ENCODE results near the gene GLI3.

Gene GLI3

GRCh38 chr7:42103020-42103419 lies 134.0 kb downstream of the GLI3 start:
- no peaks in the 10 kb centered on the region for H3K9me3 ChIP-seq (ENCODE audit: control insufficient read depth, low read length)
- peaks cover 19% of the 10 kb centered on the region for H3K36me3 ChIP-seq (ENCODE audit: control insufficient read depth, insufficient read depth, low read length)
- peaks cover 13% of the 10 kb centered on the region for H3K4me1 ChIP-seq (ENCODE audit: control insufficient read depth, insufficient read depth, low read length)
- H3K4me3 ChIP-seq (ENCODE audit: insufficient read depth, low read depth, low read length), result no peak overlapping the region
- 94% methylated on average over 3 of the region's 3 CpGs for WGBS, 2 experiments
- no peak overlapping the region for H3K27ac ChIP-seq (ENCODE audit: insufficient read depth, low read depth, low read length, poor library complexity, severe bottlenecking)
- no peaks in the 10 kb centered on the region for H3K27me3 ChIP-seq (ENCODE audit: control insufficient read depth, insufficient read depth, low read length, poor library complexity, severe bottlenecking)

DNA sequence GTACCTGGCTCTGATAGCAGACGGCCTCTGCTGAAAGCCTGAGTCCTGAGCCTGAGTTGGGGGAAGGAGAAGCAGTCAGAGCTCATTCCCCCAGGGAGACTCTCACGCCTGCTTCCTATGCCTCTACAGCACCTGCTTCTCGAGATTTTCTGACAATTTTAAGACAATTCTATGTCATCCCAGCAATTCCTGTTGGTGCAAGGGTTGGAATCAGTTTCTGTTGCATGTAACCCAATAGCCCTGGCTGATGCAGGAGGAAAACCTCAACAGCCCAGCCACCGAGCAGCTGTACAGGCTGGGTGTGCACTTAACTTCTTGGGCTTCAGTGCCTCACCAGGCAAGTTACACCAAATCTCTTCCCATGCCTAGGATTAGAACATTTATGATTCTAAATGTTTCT lies 134.7 kb downstream of the GLI3 start:
- Histone ChIP-seq H3K36me3 (ENCODE audit: control insufficient read depth, insufficient read depth, low read length) (peaks cover 19% of the 10 kb centered on the region), H3K4me3 (ENCODE audit: insufficient read depth, low read depth, low read length) (no peak overlapping the region)

GRCh38 chr7:42100156-42100508 lies 136.9 kb downstream of the GLI3 start:
- 59 to 70% methylated on average over 2 of the region's 2 CpGs for WGBS, 2 experiments
- Histone ChIP-seq H3K9me3 (ENCODE audit: control insufficient read depth, low read length) (no peaks in the 10 kb centered on the region), H3K27me3 (ENCODE audit: control insufficient read depth, insufficient read depth, low read length, poor library complexity, severe bottlenecking) (no peaks in the 10 kb centered on the region), H3K36me3 (ENCODE audit: control insufficient read depth, insufficient read depth, low read length) (peaks cover 15% of the 10 kb centered on the region), H3K4me1 (ENCODE audit: control insufficient read depth, insufficient read depth, low read length) (peaks cover 17% of the 10 kb centered on the region), H3K27ac (ENCODE audit: insufficient read depth, low read depth, low read length, poor library complexity, severe bottlenecking) (no peak overlapping the region), H3K4me3 (ENCODE audit: insufficient read depth, low read depth, low read length) (no peak overlapping the region)

More for the DNA sequence above, 134.7 kb downstream of the GLI3 start:
- Histone ChIP-seq H3K27ac (ENCODE audit: insufficient read depth, low read depth, low read length, poor library complexity, severe bottlenecking) (no peak overlapping the region), H3K4me1 (ENCODE audit: control insufficient read depth, insufficient read depth, low read length) (peaks cover 10% of the 10 kb centered on the region), H3K9me3 (ENCODE audit: control insufficient read depth, low read length) (no peaks in the 10 kb centered on the region), H3K27me3 (ENCODE audit: control insufficient read depth, insufficient read depth, low read length, poor library complexity, severe bottlenecking) (no peaks in the 10 kb centered on the region)
- 87 to 96% methylated on average over 4 of the region's 4 CpGs for WGBS, 2 experiments

- peaks cover 15% of the 10 kb centered on the region for H3K36me3 ChIP-seq (ENCODE audit: control insufficient read depth, insufficient read depth, low read length)
- H3K4me3 ChIP-seq (ENCODE audit: insufficient read depth, low read depth, low read length), result no peak overlapping the region
- H3K4me1 ChIP-seq (ENCODE audit: control insufficient read depth, insufficient read depth, low read length), result peaks cover 17% of the 10 kb centered on the region
- H3K9me3 ChIP-seq (ENCODE audit: control insufficient read depth, low read length), result no peaks in the 10 kb centered on the region
- H3K27ac ChIP-seq (ENCODE audit: insufficient read depth, low read depth, low read length, poor library complexity, severe bottlenecking), result no peak overlapping the region
- no peaks in the 10 kb centered on the region for H3K27me3 ChIP-seq (ENCODE audit: control insufficient read depth, insufficient read depth, low read length, poor library complexity, severe bottlenecking)
- 85 to 90% methylated on average over 8 of the region's 8 CpGs for WGBS, 2 experiments
Observed at GRCh38 chr7:42099470-42100155, 137.4 kb downstream of the GLI3 start.

DNA sequence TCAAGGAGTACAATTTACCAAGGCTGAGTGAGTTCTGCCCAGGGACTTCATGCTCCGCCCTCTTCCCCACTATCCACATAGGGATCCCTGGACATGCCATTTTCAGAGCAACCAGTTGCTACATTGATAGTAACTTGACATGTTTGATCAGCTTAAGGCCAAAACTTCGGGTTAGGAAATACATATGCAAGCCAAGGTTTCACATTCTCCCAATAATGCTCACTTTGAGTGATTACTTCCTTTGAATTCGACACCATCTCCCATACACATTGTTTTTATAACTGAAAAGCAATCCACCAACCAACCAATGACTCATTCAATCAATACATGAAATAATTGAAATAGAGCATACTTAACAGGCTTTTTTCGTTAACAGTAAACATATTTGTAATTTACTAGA lies 137.9 kb downstream of the GLI3 start:
- Histone ChIP-seq H3K27ac (ENCODE audit: insufficient read depth, low read depth, low read length, poor library complexity, severe bottlenecking) (no peak overlapping the region), H3K36me3 (ENCODE audit: control insufficient read depth, insufficient read depth, low read length) (peaks cover 15% of the 10 kb centered on the region), H3K27me3 (ENCODE audit: control insufficient read depth, insufficient read depth, low read length, poor library complexity, severe bottlenecking) (no peaks in the 10 kb centered on the region), H3K4me3 (ENCODE audit: insufficient read depth, low read depth, low read length) (no peak overlapping the region), H3K4me1 (ENCODE audit: control insufficient read depth, insufficient read depth, low read length) (peaks cover 17% of the 10 kb centered on the region), H3K9me3 (ENCODE audit: control insufficient read depth, low read length) (no peaks in the 10 kb centered on the region)
- 90 to 94% methylated on average over 3 of the region's 4 CpGs for WGBS, 2 experiments

DNA sequence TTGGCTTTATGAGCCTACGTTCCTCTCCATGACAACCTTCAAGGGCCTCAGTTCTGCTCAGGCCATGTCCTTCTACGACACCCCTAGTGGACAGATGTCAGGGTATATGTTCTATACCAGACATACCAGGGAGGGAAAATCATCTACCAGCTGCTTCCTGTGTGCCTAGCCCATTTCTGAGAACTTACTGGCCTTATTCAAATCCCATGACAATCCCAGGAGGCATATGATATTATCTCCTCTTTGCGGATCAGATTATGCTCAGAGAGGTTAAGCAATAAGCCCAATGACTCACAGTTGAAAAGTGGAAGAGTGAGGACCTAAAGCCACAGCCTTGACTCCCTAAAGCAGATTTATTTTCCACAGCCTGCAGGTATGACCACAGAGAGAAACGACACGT lies 139.3 kb downstream of the GLI3 start:
- peaks cover 11% of the 10 kb centered on the region for H3K36me3 ChIP-seq (ENCODE audit: control insufficient read depth, insufficient read depth, low read length)
- no peaks in the 10 kb centered on the region for H3K9me3 ChIP-seq (ENCODE audit: control insufficient read depth, low read length)
- WGBS, 2 experiments, result 95 to 97% methylated on average over 5 of the region's 5 CpGs
- H3K27me3 ChIP-seq (ENCODE audit: control insufficient read depth, insufficient read depth, low read length, poor library complexity, severe bottlenecking), result no peaks in the 10 kb centered on the region
- H3K4me1 ChIP-seq (ENCODE audit: control insufficient read depth, insufficient read depth, low read length), result peaks cover 17% of the 10 kb centered on the region
- H3K4me3 ChIP-seq (ENCODE audit: insufficient read depth, low read depth, low read length), result no peak overlapping the region
- H3K27ac ChIP-seq (ENCODE audit: insufficient read depth, low read depth, low read length, poor library complexity, severe bottlenecking), result no peak overlapping the region

- peaks cover 23% of the 10 kb centered on the region for H3K4me1 ChIP-seq (ENCODE audit: control insufficient read depth, insufficient read depth, low read length)
- WGBS, 2 experiments, result 75 to 79% methylated on average over 11 of the region's 11 CpGs
- H3K36me3 ChIP-seq (ENCODE audit: control insufficient read depth, insufficient read depth, low read length), result peaks cover 3% of the 10 kb centered on the region
- no peak overlapping the region for H3K27ac ChIP-seq (ENCODE audit: insufficient read depth, low read depth, low read length, poor library complexity, severe bottlenecking)
- H3K27me3 ChIP-seq (ENCODE audit: control insufficient read depth, insufficient read depth, low read length, poor library complexity, severe bottlenecking), result no peaks in the 10 kb centered on the region
- H3K4me3 ChIP-seq (ENCODE audit: insufficient read depth, low read depth, low read length), result no peak overlapping the region
- H3K9me3 ChIP-seq (ENCODE audit: control insufficient read depth, low read length), result no peaks in the 10 kb centered on the region
Observed at GRCh38 chr7:42096681-42097561, 140.1 kb downstream of the GLI3 start.

DNA sequence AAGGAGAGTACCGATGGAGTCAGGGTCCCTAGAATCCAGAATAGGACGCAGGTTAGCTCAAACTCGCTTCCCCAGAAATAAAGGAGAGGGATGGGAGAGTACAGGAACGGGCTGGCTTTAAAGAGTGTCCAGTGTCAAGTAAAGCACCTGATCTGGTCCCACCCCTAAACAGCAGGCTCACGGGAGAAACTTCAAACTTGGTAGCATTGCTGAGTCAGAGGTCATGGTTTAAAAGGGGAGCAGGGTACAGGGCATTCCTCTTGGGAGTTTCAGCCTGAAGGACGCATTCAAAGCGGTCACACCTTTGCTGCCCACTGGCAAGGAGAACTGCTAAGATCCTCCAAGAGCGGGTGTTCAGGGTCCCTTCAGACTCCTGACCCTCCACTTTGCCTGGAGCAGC lies 140.7 kb downstream of the GLI3 start:
- 87% methylated on average over 8 of the region's 8 CpGs for WGBS, 2 experiments
- no peaks in the 10 kb centered on the region for H3K27me3 ChIP-seq (ENCODE audit: control insufficient read depth, insufficient read depth, low read length, poor library complexity, severe bottlenecking)
- H3K36me3 ChIP-seq (ENCODE audit: control insufficient read depth, insufficient read depth, low read length), result peaks cover 3% of the 10 kb centered on the region

GRCh38 chr7:42095791-42096190 lies 141.2 kb downstream of the GLI3 start:
- no peaks in the 10 kb centered on the region for H3K27me3 ChIP-seq (ENCODE audit: control insufficient read depth, insufficient read depth, low read length, poor library complexity, severe bottlenecking)
- H3K36me3 ChIP-seq (ENCODE audit: control insufficient read depth, insufficient read depth, low read length), result peaks cover 3% of the 10 kb centered on the region
- H3K27ac ChIP-seq (ENCODE audit: insufficient read depth, low read depth, low read length, poor library complexity, severe bottlenecking), result no peak overlapping the region
- 94 to 95% methylated on average over 7 of the region's 7 CpGs for WGBS, 2 experiments
- no peaks in the 10 kb centered on the region for H3K9me3 ChIP-seq (ENCODE audit: control insufficient read depth, low read length)
- H3K4me3 ChIP-seq (ENCODE audit: insufficient read depth, low read depth, low read length), result no peak overlapping the region
- H3K4me1 ChIP-seq (ENCODE audit: control insufficient read depth, insufficient read depth, low read length), result peaks cover 31% of the 10 kb centered on the region

More for the DNA sequence above, 140.7 kb downstream of the GLI3 start:
- no peaks in the 10 kb centered on the region for H3K9me3 ChIP-seq (ENCODE audit: control insufficient read depth, low read length)
- H3K4me3 ChIP-seq (ENCODE audit: insufficient read depth, low read depth, low read length), result no peak overlapping the region
- peaks cover 29% of the 10 kb centered on the region for H3K4me1 ChIP-seq (ENCODE audit: control insufficient read depth, insufficient read depth, low read length)
- H3K27ac ChIP-seq (ENCODE audit: insufficient read depth, low read depth, low read length, poor library complexity, severe bottlenecking), result no peak overlapping the region

GRCh38 chr7:42093349-42093905 lies 143.6 kb downstream of the GLI3 start:
- no peaks in the 10 kb centered on the region for H3K36me3 ChIP-seq (ENCODE audit: control insufficient read depth, insufficient read depth, low read length)

More at GRCh38 chr7:42093349-42093905, 143.6 kb downstream of the GLI3 start:
- Histone ChIP-seq H3K4me3 (ENCODE audit: insufficient read depth, low read depth, low read length) (no peak overlapping the region), H3K27me3 (ENCODE audit: control insufficient read depth, insufficient read depth, low read length, poor library complexity, severe bottlenecking) (no peaks in the 10 kb centered on the region), H3K9me3 (ENCODE audit: control insufficient read depth, low read length) (no peaks in the 10 kb centered on the region), H3K4me1 (ENCODE audit: control insufficient read depth, insufficient read depth, low read length) (peaks cover 47% of the 10 kb centered on the region), H3K27ac (ENCODE audit: insufficient read depth, low read depth, low read length, poor library complexity, severe bottlenecking) (no peak overlapping the region)
- 100% methylated on average over 1 to 2 of the region's 2 CpGs for WGBS, 2 experiments

Measured in ectodermal cell (in vitro differentiated cells).